Activated T-cell treated with anti-CD3 and anti-CD28 coated beads for 24 hours (primary cell): ENCODE data around the gene ZNF350.
"Not testable (repeated sequence)": the region's sequence is repeated elsewhere in the genome, so short reads cannot be mapped to it uniquely, and the experiment has no call there.

Experiments
- DNase-seq: peaks from one replicate; pipeline ENCODE4 v3.0.0-alpha.2; 2020; ENCODE audit warnings: low read depth

The ZNF350 gene

GRCh38 chr19:51971624-51972023, 15.0 kb downstream of the ZNF350 start:
- no peak for DNase-seq

GRCh38 chr19:51970718-51971117, 15.9 kb downstream of the ZNF350 start:
- no peak for DNase-seq

DNA sequence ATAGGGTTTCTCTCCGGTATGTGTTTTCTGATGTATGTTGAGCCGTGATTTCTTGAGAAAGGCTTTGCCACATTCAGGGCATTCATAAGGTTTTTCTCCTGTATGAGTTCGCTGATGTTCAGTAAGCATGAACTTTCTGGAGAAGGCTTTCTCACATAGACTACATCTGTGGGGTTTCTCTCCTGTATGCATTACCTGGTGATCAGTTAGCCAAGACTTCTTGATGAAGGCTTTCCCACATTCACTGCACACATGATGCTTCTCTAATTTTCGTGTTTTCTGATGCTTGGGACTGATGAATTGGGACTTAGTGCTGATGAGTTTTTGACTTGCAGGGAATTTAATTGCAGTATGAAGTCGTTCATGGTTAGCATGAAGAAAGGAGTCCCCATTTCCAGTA, 21.1 kb downstream of the ZNF350 start:
- DNase-seq, result no peak

DNA sequence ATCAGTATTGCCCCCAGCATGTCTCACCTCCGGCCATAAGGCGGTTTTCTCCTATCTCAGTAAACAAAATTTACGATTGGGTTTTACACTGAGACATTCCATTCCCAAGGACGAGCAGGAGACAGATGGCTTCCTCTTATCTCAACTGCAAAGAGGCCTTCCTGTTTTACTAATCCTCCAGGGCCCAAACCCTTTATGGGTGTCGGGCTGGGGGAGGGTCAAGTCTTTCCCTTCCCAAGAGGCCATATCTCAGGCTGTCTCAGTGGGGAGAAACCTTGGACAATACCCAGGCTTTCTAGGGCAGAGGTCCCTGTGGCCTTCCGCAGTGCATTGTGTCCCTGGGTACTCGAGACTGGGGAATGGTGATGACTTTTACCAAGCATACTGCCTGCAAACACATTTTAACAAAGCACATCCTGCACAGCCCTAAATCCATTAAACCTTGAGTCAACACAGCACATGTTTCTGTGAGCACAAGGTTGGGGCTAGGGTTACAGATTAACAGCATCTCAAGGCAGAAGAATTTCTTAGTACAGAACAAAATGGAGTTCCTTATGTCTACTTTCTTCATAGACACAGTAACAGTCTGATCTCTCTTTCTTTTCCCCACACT, 25.9 kb downstream of the ZNF350 start:
- DNase-seq, result not testable (repeated sequence)

DNA sequence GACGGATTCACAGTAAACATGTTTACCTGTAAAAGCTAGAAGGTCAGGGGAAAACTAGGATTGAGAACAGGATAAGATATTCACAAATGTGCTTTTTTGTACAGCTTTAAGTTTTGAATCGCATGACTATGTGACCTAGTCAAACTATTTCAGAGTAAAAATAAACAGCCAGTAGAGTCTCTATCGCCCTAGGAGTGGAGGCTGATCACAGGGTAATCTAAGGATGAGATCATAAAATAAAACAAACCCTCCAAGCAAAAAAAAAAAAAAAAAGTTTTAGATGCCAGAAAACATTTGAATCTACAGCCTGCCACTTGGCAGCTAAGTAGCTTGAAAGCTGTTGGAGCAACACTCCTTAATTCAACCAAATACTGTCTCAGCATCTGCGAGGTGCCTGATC, 26.8 kb downstream of the ZNF350 start:
- DNase-seq, result no peak

GRCh38 chr19:51957846-51958245, 28.8 kb downstream of the ZNF350 start:
- not testable (repeated sequence) for DNase-seq

DNA sequence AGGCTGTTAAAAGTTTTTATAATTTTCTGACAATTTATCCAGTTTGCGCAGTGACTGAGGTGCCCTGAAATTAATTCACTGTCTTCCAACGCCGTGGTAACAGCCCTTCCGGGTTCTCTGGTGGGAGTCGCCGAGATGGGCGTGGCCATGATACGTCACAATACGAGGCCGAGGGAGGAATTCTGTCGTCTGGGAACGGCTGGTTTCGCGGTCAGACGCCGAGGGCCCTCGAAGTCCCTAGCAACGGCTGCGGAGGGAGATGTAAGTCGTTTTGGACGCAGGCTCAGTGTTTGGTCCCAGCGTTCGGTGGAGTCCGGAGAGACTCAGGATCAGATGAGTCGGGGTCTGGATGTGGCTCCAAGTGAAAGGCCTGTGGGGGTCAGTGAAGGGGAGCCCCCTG, 37.7 kb downstream of the ZNF350 start:
- no peak for DNase-seq

DNA sequence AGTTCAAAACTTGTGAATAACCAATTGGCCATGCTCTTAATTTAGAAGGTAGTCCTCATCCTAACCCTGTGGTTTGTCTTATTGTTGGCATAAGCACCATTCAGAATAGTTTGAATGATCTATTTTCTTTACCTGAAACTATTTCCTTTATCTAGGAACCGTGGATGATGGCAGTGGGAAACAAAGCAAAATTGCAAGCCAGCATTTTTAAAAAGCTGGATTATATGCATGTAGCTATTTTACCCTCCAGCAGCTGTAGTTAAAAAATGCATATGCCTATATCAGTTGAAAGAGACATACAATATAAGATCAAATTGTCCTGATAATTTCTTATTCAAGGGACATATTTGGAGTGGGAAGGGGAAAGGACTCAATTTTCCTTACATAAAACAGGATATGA, 40.0 kb downstream of the ZNF350 start:
- DNase-seq, result no peak

DNA sequence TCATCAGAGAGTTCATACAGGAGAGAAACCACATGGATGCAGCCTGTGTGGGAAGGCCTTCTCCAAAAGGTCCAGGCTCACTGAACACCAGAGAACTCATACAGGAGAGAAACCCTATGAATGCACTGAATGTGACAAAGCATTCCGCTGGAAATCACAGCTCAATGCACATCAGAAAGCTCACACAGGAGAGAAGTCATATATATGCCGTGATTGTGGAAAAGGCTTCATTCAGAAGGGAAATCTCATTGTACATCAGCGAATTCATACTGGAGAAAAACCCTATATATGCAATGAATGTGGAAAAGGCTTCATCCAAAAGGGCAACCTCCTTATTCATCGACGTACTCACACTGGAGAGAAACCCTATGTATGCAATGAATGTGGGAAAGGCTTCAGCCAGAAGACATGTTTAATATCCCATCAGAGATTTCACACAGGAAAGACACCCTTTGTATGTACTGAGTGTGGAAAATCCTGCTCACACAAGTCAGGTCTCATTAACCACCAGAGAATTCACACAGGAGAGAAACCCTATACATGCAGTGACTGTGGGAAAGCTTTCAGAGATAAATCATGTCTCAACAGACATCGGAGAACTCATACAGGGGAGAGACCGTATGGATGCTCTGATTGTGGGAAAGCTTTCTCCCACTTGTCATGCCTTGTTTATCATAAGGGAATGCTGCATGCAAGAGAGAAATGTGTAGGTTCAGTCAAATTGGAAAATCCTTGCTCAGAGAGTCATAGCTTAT, 41.7 kb downstream of the ZNF350 start:
- no peak for DNase-seq

DNA sequence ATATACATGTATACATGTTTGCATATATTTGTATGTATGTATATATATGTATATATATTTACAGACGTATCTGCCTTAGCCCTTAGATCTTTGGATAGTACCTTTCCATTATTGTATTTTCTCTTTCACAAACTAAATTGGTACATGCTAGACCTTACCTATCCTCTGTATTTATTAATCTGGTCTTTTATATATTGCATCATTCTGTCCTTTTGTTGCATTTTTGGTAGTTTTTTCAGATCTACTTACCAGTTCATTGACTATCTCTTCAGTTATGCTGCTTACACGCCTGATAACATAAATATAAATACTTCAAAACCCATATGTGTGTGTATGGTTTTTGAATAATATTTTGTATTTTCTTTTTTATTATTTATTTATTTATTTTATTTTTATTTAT, 47.7 kb downstream of the ZNF350 start:
- no peak for DNase-seq

- DNase-seq, result no peak
Measured at GRCh38 chr19:51931921-51932320, 54.7 kb downstream of the ZNF350 start.

- no peak for DNase-seq
Measured at GRCh38 chr19:51927859-51928258, 58.8 kb downstream of the ZNF350 start.

DNA sequence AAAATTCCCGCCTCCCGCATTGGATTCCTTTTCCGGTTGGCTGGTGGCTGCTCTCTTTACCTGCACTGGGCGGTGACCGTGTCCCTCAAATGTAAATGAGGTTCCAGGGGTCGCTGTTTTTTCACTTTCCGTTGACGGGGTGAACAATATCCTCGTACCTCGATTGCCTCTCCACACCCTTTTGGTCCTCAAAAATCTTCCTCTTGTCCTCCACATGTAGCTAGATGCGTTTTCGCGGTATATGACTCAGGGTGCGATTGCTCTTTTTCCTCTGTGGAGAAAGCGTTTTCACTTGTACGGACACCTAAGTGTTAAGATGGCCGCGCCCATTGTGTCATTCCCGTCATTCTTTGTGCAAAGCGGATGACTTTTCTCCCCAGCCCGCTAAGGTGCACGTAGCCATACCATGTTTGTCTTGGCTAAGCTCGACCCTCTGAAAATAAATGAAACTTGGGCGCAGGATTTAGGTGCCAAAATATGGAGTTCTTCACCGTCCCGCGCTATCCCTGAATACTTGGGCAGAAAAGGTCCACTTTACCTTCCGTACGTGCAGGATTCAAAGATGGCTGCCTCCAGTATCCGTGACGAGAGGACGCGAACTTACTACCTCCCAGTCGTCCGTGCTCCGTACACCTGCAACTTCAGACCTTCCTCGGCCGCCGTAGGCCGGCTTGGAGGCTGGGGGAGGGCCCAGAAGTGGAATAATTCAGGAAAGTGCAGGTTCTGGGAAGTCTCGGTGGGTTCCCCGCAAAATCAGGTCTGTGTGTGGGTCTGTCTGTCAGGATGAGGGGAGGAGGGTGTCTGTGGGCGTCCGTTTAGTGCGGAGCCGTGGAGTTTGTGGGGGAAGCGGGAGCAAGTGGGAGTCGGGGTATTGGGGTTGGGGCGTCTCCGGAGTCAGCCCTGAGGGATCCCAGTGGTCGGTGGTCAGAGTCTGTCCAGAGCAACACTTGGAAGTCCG, 59.6 kb downstream of the ZNF350 start, which contains the start of gene ZNF613:
ZNF613 (plus strand) TSS at position 689 of the 958 bp plus-strand sequence. CDS start 8,749 bp downstream, outside the sequence.
- DNase-seq, result peak; percentile 81

- DNase-seq, result no peak
Measured at GRCh38 chr19:51926426-51926783, 60.2 kb downstream of the ZNF350 start.

DNA sequence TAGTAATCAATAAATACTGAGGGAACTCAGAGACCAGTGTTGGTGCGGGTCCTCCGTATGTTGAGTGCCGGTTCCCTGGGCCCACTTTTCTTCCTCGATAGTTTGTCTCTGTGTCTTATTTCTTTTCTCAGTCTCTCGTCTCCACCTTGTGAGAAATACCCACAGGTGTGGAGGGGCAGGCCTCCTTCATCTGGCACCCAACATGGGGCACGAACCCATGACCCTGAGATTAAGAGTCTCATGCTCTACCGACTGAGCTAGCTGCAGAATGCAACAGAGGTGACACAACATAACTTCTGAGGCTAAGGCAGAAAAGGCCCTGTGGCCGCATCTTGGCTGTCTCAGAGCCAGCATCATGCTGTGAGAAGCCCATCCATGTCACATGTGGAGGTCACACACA, 64.7 kb downstream of the ZNF350 start:
- DNase-seq, result no peak

- DNase-seq, result no peak
Measured at GRCh38 chr19:51919606-51920005, 67.0 kb downstream of the ZNF350 start.

GRCh38 chr19:51916167-51916566, 70.5 kb downstream of the ZNF350 start:
- no peak for DNase-seq

GRCh38 chr19:51915324-51915867, 71.2 kb downstream of the ZNF350 start:
- no peak for DNase-seq
